SK-N-SH (cell line): ENCODE results near the gene ST7. TPM values are rescaled to one million over a fixed set of nuclear protein-coding genes. Genes with fewer than 3 reads are reported as not detected.

ENCODE experiments used
- CTCF ChIA-PET: fragments of 300-600, 350-600 bp; formaldehyde crosslinking; extraction: SDS; loops from one replicate; lab custom pipeline; 2021; lab: Yijun Ruan, JAX
- POLR2A ChIA-PET: fragments of 350-600 bp; sonication (Branson Sonifier 250); formaldehyde crosslinking; extraction: SDS; loops from one replicate; lab custom pipeline; 2020; ENCODE audit warnings: antibody characterized with exemption, inconsistent platforms; lab: Yijun Ruan, JAX
- DNase-seq: peaks from one replicate; pipeline ENCODE4 v3.0.0; 2012
- H2AFZ ChIP-seq: fragments of 200-600 bp; sonication (generic); 2 replicates; pipeline ENCODE4 v1.8.1; 2016; ENCODE audit warnings: antibody characterized with exemption, mild to moderate bottlenecking, low read depth
- H3F3A ChIP-seq: fragments of 200-600 bp; sonication (generic); replicated peaks from 2 replicates; pipeline ENCODE3; 2016; ENCODE audit warnings: antibody characterized with exemption, mild to moderate bottlenecking; ENCODE audit not compliant: insufficient read depth
- H3K27ac ChIP-seq, 2 experiments: fragments of 200-500 bp in 1 of 2; fragments of 200-600 bp in 1 of 2; sonication (Bioruptor generic) in 1 of 2; sonication (generic), shearing (Covaris generic) in 1 of 2; 2 replicates each; pipeline versions ENCODE4 v1.5.1 to v1.6.1; 2014 to 2016; ENCODE audit warnings: low read depth in 2 of 2, inconsistent platforms in 1 of 2, low read length in 1 of 2, mild to moderate bottlenecking in 1 of 2, mixed read lengths in 1 of 2
- H3K27me3 ChIP-seq: fragments of 200-600 bp; sonication (generic), shearing (Covaris generic); 2 replicates; pipeline ENCODE4 v1.6.1; 2016; ENCODE audit warnings: mixed run types; ENCODE audit not compliant: insufficient read depth
- H3K36me3 ChIP-seq, 2 experiments: fragments of 200-500 bp in 1 of 2; fragments of 200-600 bp in 1 of 2; sonication (Bioruptor generic) in 1 of 2; sonication (generic) in 1 of 2; replicated peaks in 1 of 2; 2 replicates each; pipeline versions ENCODE3 to v1.5.1; 2014 to 2016; ENCODE audit warnings: low read length in 1 of 2, mild to moderate bottlenecking in 1 of 2; ENCODE audit not compliant: insufficient read depth in 2 of 2, control insufficient read depth in 1 of 2
- H3K4me1 ChIP-seq, 2 experiments: fragments of 200-500 bp in 1 of 2; fragments of 200-600 bp in 1 of 2; sonication (Bioruptor generic) in 1 of 2; sonication (generic), shearing (Covaris generic) in 1 of 2; 2 replicates each; pipeline versions ENCODE4 v1.5.1 to v1.6.1; 2014 to 2016; ENCODE audit warnings: low read depth in 1 of 2, low read length in 1 of 2, mixed run types in 1 of 2; ENCODE audit not compliant: insufficient read depth in 2 of 2, control insufficient read depth in 1 of 2
- H3K4me2 ChIP-seq: fragments of 200-600 bp; sonication (generic), shearing (Covaris generic); 2 replicates; pipeline ENCODE4 v1.6.1; 2017; ENCODE audit warnings: mixed run types
- H3K4me3 ChIP-seq, 2 experiments: fragments of 200-500 bp in 1 of 2; fragments of 200-600 bp in 1 of 2; sonication (Bioruptor generic) in 1 of 2; sonication (generic), shearing (Covaris generic) in 1 of 2; 2 replicates each; pipeline versions ENCODE4 v1.5.1 to v1.8.1; 2014 to 2016; ENCODE audit warnings: low read depth in 2 of 2, inconsistent platforms in 1 of 2, low read length in 1 of 2, mild to moderate bottlenecking in 1 of 2, mixed read lengths in 1 of 2, moderate library complexity in 1 of 2
- H3K79me2 ChIP-seq: fragments of 200-600 bp; sonication (generic); 2 replicates; pipeline ENCODE4 v1.8.1; 2017; ENCODE audit warnings: mild to moderate bottlenecking; ENCODE audit not compliant: insufficient read depth
- H3K9ac ChIP-seq: fragments of 200-600 bp; sonication (generic); 2 replicates; pipeline ENCODE4 v1.6.1; 2017; ENCODE audit warnings: mixed run types
- H3K9me2 ChIP-seq: fragments of 200-600 bp; sonication (generic); 2 replicates; pipeline ENCODE4 v1.6.1; 2017; ENCODE audit warnings: mixed run types
- H3K9me3 ChIP-seq: fragments of 200-600 bp; sonication (generic); 2 replicates; pipeline ENCODE4 v1.6.1; 2017; ENCODE audit warnings: mixed run types, mild to moderate bottlenecking, moderate library complexity
- H4K20me1 ChIP-seq: fragments of 200-600 bp; sonication (generic); 2 replicates; pipeline ENCODE4 v1.6.1; 2017; ENCODE audit warnings: mild to moderate bottlenecking, mixed run types; ENCODE audit not compliant: insufficient read depth
- ELF1 ChIP-seq: IDR thresholded peaks from 2 replicates; pipeline ENCODE4 v1.4.0; 2012
- GABPA ChIP-seq: IDR thresholded peaks from 2 replicates; pipeline ENCODE4 v1.4.0; 2012; ENCODE audit warnings: low read depth, mild to moderate bottlenecking
- MAX ChIP-seq: IDR thresholded peaks from 2 replicates; pipeline ENCODE4 v1.4.0; 2012; ENCODE audit warnings: low read depth
- MXI1 ChIP-seq: IDR thresholded peaks from 2 replicates; pipeline ENCODE4 v1.6.1; 2012; ENCODE audit warnings: mild to moderate bottlenecking, low read depth, low read length, improper control_type of control experiment
- NFIC ChIP-seq: IDR thresholded peaks from 2 replicates; pipeline ENCODE4 v1.4.0; 2012; ENCODE audit warnings: borderline replicate concordance
- PBX3 ChIP-seq: IDR thresholded peaks from 2 replicates; pipeline ENCODE4; 2012
- REST ChIP-seq: IDR thresholded peaks from 2 replicates; pipeline ENCODE4 v1.6.1; 2012; ENCODE audit warnings: mild to moderate bottlenecking, low read depth, low read length, moderate library complexity
- USF1 ChIP-seq: IDR thresholded peaks from 2 replicates; pipeline ENCODE4 v1.4.0; 2012; ENCODE audit warnings: low read depth, borderline replicate concordance
- WGBS: methylation state at CpG from one replicate; pipeline ENCODE4 v1.1.6; 2017; ENCODE audit warnings: low lambda C conversion rate; 5-methylcytosine and 5-hydroxymethylcytosine counted together
- polyA plus RNA-seq, 3 experiments: library from polyadenylated mRNA; depleted of rRNA; stranded (reverse); fragments of >200 nt; gene quantifications; 2 replicates each; pipeline ENCODE4 v1.2.3, GENCODE V29; 2012

ST7 gene
- polyA plus RNA-seq, 1 of the 3 experiments (the other 2 are of a cell fraction), result 23.5 TPM

GRCh38 chr7:117005449-117005848 lies 52.1 kb downstream of the ST7 start:
- Histone ChIP-seq H3K27me3 (no peaks in the 10 kb centered on the region), H2AFZ (no peak overlapping the region), H3K9ac (no peak overlapping the region; the same call in 1 of the 2 replicates), H3K4me1 (peaks cover 0 to 2% of the 10 kb centered on the region in 2 experiments; a peak in 2 of 4 replicates), H3K36me3 (no peaks in the 10 kb centered on the region), H3K9me2 (no peaks in the 10 kb centered on the region), H3K27ac (peak overlapping the region in 1 of 2 experiments; percentile 60; a peak in 3 of 4 replicates), H3K4me3 (no peak overlapping the region), H3F3A (peaks cover 10% of the 10 kb centered on the region), H3K79me2 (peaks cover 38% of the 10 kb centered on the region; the same call in 1 of the 2 replicates), H3K9me3 (no peaks in the 10 kb centered on the region), H4K20me1 (no peaks in the 10 kb centered on the region), H3K4me2 (0 out of 2 replicates have a peak overlapping the region, but pooled peaks have one; percentile 1)
- no peak for TF ChIP-seq USF1
- TF ChIP-seq GABPA, result no peak
- TF ChIP-seq PBX3, result no peak
- no peak for TF ChIP-seq ELF1
- no peak for TF ChIP-seq MAX
- no peak for TF ChIP-seq MXI1
- TF ChIP-seq REST, result no peak
- POLR2A ChIA-PET, result no interaction called here
- no peak for DNase-seq
- CTCF ChIA-PET, result interaction anchor here (0.9 to 8.4 kb wide), 7 partner anchors 17 to 825 kb away, joined by 3 to 40 read pairs (median 4); no protein-coding TSS in a partner anchor
- 84% methylated on average over 2 of the region's 2 CpGs for WGBS

GRCh38 chr7:117006907-117007684 lies 53.8 kb downstream of the ST7 start:
- Histone ChIP-seq H3K27me3 (no peaks in the 10 kb centered on the region), H3K4me2 (no peak overlapping the region), H3K9ac (no peak overlapping the region), H3F3A (peaks cover 13% of the 10 kb centered on the region), H3K9me3 (no peaks in the 10 kb centered on the region), H3K9me2 (no peaks in the 10 kb centered on the region), H4K20me1 (no peaks in the 10 kb centered on the region), H3K36me3 (no peaks in the 10 kb centered on the region), H3K4me1 (peaks cover 0 to 6% of the 10 kb centered on the region in 2 experiments; a peak in 2 of 4 replicates), H3K27ac (no peak overlapping the region), H3K79me2 (peaks cover 42% of the 10 kb centered on the region; the same call in 1 of the 2 replicates), H3K4me3 (no peak overlapping the region), H2AFZ (no peak overlapping the region)
- no peak for TF ChIP-seq GABPA
- TF ChIP-seq NFIC, result no peak
- ChIA-PET CTCF (interaction anchor here (0.8 to 8.4 kb wide), 7 partner anchors 19 to 403 kb away, joined by 3 to 58 read pairs (median 7); no protein-coding TSS in a partner anchor), POLR2A (no interaction called here)
- no peak for DNase-seq
- WGBS, result 93% methylated on average over 5 of the region's 5 CpGs
